Fibroblast of skin of right quadriceps (primary cell): ENCODE results near the gene TGM4.

Experiments
- DNase-seq: peaks from one replicate; pipeline ENCODE4 v3.0.0-alpha.2; 2013

Gene TGM4

DNA sequence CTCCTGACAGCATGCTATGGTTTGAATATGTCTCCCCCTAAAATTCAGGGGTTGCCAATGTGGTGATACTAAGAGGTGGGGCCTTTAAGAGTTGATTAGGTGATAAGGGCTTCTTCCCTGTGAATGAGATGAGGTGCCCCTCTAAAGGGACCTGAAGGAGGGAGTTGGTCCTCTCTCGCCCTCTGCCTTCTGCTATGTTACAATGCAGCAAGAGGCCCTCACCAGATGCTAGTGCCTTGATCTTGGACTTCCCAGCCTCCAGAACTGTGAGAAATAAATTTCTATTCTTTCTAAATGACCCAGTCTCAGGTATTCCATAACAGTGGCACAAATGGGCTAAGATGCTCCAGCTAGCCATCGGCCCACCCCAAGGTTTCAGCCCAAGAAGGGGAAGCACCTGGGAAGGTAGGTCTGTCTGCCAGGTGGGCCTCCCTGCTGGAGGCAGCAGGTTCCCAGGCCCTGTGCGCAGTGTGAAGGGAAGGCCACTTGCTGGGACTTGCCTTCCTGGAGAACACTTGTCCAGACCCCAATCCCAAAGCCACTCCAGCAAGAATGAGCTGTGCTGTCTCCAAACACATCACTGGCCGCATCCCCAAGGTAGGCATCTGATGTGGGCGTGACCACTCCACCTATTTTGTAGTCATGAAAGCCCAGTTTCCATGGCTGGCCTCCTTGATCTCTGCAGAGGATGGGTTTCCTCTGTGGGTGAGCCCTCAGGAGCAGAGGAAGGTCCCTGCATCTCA lies 9.0 kb downstream of the TGM4 start:
- no peak for DNase-seq

DNA sequence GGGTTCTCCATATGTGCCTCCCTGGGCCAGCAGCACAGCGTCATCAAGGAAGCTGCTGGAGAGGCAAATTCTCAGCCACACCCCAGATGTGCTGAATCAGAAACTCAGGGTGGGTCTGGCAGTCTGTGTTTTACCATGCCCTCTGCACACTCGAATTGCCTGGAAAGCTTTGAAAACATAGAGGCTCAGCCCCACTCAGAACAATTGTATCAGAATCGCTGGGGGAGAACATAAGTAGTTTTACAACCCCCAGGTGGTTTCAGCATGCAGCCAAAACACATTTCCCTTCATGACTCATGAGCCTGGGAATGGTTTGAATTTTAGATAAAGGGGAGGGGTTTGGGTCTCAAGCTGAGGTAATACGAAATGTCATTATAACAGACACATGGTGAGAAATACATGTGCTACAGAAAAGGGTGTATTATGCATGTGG lies 9.6 kb downstream of the TGM4 start:
- peak; percentile 98 for DNase-seq

DNA sequence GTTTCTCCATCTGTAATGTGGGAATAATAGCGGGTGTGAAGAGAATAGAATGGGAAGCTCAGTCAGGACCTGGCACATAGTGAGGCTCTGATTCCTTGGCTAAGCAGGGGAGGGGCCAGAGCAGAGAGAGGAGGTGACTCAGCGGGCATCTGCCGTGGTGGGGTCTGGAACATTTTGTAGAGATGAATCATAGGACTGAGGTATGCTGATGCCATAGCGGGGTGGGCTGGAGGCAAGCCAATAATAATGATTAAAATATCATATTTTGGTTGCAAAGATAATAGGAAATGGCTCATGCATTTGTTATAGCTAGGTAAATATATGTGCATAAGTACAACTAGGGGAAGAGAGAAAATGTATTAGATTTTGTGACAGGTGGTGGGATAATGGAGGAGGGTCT lies 11.2 kb downstream of the TGM4 start:
- DNase-seq = peak; percentile 95

DNA sequence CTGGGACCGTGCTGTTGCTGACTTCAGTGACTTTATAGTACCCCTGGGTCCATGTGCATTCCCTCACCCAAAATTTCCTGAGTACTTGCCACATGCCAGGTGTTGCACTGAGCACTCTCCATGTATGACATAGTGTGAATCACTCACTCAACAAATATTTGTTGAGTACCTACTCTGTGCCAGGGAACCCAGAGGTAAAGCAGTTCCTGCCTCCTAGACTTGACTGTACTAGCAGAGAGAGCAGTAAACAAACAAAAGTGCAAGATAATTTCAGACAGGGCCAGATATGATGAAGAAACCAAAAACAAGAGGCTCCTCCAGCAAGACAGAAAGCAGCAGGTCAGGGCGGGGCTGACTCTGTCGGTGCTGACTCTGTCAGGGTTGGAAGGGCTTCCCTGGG lies 12.2 kb downstream of the TGM4 start:
- no peak for DNase-seq

DNA sequence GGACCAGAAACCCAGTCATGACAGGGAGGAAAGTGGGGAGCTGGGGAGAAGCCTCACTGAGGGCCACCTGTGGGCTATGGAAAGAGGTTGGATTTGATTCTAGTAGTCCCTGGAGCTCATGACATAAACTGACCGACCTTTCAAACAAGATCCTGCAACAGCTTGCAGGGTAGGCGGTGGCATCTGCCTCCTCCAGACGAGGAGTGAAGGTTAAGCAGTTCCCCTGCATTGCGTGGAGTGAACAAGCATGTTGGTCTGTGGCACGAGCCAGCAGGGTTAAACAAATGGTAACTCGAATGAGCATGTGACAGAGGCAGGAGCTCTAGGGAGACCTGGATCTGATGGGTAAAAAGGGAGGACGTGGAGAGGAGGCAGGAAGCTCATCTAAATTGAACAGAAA lies 12.7 kb downstream of the TGM4 start:
- DNase-seq = no peak

DNA sequence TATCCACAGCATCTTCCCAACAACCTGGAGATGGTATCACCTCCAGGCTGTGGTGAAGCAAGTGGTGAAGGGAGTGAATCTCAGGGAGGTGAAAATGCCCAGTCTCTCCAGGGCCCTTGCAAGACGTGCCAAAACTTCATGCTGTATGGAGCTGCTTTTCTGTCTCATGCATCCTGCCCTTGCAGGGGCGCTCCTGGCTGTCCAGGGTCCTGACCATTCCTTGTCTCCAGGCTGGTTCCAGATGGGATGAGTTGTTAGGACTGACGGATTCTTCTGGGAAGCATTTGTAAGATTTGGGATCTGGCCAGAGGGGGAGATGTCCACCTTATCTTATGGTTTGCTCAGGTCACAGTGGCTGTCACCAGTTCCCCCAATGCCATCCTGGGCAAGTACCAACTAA lies 15.8 kb downstream of the TGM4 start:
- no peak for DNase-seq

DNA sequence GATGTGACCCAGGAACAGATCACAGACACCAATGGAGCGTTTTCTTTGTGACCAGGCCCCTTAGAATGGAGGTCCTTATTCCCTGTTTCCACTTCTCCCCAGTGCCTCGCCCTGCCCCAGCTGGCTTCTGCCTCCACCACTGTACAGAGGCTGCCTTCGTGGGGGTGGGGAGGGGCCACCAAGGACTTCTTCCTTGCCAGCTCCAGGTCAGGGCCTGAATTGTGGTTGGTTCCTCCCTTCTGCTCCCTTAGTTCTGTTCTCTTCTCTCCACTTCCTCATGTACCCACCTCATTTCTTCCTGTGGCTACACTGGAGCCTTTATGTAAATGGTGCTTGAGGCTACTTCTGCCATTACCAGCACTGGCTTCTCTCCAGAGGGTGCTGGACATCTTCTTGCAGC lies 16.4 kb downstream of the TGM4 start:
- DNase-seq = no peak

DNA sequence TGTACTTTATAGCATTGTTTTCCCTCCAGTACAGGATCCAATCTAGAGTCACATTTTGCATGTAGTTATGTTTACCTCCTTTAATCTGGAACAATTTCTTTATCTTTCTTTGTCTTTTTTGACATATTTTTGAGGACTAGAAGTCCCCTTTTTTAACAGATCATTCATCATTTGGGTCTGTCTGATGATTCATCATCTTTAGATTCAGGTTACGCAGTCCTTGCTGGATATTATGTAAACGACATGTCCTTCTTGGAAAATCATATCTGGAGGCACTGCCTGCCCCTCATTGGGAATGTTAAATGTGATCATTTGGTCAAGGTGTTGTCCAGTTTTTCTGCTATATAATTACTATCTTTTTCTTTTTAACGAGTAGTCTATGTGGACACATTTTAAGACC lies 18.3 kb downstream of the TGM4 start:
- DNase-seq = peak; percentile 19

DNA sequence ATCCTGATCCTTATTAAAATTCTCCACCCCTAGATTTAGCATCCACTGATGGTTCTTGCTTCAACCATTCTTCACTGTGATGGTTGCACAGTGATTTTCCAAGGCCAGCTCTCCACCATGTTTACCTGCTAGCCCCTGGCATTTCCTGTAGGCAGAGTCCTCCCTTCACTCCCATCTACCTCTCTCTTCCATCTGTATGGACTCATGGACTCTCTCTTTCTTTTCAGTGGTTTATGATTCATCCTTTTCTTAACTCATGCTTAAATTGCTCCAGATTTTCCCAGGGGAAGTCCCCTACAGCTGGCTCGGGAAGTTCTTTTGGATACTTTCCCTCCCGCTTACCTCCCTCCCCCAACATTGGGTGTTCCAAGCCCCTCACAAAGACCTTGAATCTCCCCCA lies 18.7 kb downstream of the TGM4 start:
- peak; percentile 76 for DNase-seq

DNA sequence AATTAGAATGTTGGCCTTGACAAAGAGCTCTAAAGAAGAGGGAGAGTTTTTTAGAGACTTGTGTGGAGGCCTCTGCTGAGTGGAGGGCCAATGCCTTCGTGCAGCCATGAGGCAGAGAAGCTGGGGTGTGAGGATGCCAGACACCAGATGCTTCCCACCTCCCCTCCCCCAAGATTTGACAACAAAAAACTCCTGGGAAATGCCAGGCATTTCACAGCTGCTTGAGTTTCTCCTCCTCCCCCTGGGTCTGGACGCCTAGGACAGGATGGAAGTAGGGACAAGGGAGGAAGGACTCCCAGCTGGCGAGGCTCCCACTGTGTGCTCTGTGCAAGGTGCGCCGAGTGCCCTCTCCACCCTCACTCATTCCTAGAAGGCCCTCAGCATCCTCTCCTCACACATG lies 20.1 kb downstream of the TGM4 start:
- peak; percentile 38 for DNase-seq

DNA sequence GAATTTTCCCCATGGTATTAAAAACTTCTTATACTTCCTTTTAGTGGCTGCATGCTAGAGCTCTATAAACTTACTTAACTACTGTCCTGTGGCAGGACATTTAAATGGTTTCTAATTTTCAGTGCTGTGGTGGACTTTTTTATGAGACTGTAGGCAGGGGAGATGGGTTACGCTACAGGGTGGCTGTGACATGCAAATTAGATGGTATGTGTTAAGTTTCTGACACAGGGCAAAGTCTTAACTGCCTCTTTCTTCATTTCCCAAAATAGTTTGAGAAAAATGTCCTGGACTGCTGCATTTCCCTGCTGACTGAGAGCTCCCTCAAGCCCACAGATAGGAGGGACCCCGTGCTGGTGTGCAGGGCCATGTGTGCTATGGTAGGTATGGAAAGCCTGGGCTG lies 22.0 kb downstream of the TGM4 start:
- DNase-seq = no peak

DNA sequence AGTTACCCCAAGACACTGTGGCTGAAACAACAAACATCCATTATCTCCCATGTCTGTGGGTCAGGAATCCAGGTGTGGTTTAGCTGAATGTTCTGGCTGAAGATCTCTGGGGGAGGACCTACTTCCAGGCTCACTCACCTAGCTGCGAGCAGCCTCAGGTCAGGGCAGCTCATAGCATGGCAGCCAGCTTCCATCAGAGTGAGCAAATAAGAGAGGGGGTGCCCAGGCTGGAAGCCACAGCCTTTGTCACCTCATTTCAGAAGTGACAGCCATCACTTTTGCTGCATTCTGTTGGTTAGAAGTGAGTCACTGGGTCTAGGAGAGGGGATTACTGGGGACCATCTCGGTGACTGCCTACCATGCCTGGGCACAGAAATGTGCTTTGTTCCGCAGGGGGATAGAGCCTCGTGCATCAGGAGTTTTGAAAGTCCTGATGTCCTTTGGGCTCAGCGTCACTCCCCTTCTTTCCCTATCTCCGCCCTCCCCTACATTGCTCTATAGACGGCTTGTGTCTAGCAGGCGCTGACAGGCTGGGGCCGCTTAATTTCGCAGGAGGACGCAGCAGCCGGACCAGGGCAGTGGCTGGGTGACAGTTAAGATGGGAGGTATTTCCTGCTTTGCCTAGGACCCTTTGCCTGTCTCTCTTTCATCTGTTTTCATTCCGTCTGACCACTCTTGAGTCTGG lies 25.4 kb downstream of the TGM4 start:
- no peak for DNase-seq

DNA sequence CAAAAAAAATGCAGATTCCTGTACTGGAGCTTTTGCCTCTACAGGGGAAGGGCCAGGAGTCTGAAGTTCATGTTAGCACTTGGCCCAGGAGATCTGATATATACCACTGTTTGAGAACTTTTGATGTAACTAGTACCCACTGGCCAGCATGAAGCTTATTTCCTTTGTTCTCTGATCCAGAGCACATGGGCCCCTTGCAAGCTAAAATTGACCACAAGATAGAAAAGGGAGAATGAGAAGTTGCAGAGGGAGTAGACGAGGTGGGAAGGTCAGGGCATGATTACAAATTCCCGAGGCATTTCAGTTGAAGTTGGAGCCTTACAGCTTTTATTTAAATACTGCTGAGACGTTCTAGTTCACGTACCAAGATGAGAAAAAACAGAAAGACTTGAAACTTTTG lies 28.2 kb downstream of the TGM4 start:
- DNase-seq = no peak

DNA sequence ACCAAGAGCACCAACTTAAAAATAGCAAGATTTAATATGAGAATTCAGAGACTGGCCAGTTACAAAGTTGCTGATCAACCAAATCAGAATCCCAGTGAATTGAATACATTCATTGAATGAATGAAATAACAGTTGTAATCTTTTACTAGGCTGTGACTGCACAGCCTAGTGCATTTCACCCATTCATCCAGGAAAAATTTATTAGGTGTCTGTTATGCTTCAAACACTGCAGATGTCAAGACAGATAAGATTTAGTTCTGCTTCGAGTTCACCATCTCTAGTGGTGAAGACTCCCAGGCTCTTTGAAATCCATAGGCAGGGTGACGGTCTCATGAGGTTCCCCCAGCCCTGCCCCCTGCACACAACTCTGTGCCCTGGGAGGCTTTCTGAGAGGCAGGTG lies 28.9 kb downstream of the TGM4 start:
- no peak for DNase-seq

DNA sequence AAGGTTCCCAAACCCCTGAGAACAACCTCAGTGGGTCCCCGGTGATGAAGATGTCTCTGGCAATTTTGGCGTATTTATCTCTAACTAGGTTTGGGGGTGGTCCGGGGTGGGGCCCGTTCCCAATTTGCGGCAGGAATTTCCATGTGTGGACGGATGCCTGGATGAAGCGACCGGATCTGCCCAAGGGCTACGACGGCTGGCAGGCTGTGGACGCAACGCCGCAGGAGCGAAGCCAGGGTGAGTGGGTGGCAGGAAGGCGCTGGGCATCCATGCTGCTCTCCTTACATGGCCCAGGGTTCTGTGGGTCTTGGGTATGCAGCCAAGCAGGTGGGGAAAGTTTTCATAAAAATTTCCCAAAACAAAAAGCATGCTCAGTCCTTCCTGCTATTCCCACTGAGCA lies 29.3 kb downstream of the TGM4 start:
- DNase-seq = no peak

DNA sequence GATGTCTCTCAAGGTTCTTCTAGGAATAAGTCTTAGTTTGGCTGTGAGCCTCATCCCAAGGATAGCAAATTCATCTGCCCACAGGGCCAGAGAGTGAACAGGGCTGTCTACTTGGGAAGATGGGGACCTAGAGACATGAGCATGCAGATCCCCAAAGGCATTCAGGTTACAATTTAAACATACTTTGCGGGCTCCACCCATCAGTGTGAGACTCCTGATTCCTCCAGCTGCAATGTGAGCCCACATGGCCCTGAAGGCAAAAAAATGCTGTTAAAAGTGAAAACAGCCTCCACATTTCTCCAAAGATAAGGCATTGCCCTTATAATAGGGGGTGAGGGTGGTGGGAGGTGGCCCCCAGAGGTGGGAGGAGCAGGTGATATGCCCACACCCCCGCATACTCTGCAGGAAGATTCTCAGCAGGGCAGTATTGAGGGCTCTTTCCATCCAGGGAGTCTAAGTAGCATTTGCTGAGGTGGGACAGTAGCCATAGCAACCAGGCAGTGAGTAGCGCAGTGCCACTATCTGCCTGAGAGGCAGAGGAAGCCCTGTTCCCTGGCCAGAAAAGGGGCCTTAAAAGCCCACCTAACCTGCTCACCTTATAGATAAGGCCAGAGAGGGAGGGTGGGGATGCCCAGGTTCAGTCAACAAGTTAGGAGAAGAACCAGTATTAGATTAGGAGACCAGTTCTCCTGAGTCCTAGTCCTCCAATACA lies 31.2 kb downstream of the TGM4 start:
- no peak for DNase-seq

DNA sequence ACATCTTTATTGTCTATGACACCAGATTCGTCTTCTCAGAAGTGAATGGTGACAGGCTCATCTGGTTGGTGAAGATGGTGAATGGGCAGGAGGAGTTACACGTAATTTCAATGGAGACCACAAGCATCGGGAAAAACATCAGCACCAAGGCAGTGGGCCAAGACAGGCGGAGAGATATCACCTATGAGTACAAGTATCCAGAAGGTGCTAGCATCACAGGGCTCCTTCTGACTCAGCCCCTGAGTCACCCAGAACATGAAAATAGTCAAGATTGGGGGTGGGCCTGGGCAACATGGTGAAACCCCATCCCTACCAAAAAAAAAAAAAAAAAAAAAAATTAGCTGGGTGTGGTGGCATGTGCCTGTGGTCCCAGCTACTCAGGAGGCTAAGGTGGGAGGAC lies 32.6 kb downstream of the TGM4 start:
- no peak for DNase-seq

DNA sequence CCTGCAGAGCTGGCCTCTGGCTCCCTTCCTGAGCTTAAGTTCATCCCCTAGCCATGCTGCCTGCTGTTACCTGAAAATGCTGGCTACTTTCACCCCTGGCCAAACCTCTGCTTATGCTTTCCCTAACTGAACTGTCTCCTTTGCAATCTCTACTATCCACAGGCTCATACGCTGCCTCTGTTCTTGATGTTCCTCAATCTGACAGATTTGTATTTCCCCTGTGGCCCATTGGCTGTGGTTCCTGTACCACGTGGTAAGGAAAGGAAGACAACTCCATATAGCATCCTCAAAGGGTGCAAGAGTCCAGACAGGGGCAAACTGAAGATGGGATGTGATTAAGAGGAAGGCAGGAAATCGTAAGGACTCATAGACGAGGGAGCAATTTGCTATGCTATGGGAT lies 33.2 kb downstream of the TGM4 start:
- no peak for DNase-seq

DNA sequence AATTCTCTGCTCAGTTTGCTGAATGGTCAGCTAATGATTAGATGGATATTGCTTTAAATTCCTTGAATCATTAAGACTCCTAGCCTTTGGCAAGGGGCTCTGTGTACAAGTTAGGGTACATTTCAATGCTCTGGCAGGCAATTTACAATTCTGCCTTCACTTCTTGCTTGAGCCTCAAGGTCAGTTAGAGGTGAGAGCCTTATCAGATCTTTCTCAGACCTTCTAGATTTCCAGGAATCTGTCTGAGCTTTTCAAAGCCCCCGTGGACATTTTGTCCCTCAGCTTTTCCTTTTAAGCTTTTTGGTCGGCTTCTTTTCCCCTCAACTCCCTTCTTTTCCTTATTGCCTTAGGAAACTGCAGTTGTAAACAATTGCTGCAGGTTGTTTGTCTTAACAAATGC lies 34.7 kb downstream of the TGM4 start:
- DNase-seq = no peak

DNA sequence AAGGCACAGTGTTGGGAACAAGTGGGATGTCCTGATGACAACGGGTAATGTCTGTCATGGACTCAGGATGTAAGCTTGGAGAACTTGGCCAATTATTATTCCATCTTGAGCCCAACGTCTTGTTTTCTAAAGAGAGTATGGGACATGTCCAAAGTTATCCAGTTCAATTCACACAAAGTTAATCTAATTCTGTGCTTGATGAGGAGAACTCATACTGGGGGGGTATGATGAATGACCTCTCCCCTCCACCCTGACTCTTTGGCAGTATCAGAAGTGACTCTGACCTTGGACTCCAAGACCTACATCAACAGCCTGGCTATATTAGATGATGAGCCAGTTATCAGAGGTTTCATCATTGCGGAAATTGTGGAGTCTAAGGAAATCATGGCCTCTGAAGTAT lies 36.3 kb downstream of the TGM4 start:
- no peak for DNase-seq

DNA sequence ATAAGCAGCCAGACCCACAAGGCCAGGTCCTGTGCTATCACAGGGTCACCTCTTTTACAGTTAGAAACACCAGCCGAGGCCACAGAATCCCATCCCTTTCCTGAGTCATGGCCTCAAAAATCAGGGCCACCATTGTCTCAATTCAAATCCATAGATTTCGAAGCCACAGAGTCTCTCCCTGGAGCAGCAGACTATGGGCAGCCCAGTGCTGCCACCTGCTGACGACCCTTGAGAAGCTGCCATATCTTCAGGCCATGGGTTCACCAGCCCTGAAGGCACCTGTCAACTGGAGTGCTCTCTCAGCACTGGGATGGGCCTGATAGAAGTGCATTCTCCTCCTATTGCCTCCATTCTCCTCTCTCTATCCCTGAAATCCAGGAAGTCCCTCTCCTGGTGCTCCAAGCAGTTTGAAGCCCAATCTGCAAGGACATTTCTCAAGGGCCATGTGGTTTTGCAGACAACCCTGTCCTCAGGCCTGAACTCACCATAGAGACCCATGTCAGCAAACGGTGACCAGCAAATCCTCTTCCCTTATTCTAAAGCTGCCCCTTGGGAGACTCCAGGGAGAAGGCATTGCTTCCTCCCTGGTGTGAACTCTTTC lies 39.6 kb downstream of the TGM4 start:
- DNase-seq = peak; percentile 65

DNA sequence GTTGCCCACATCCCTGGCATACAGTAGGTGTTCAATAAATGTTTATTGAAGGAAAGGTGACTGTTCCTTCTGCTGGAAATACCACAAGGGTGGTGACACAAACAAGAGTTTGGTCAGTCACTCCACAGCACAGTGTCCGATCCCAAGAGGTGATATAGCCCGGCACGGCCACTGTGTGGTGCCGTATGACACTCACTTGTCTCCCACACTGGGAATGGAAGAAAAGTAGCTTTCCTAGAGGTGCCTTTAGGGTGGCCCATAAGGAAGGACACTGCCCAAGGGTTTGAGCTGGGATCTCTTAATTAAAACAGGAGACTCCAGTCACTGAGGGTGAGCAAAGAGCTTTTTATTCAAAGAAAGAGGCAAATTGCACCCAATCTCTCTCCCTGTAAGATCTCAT lies 40.5 kb downstream of the TGM4 start:
- DNase-seq = peak; percentile 4

DNA sequence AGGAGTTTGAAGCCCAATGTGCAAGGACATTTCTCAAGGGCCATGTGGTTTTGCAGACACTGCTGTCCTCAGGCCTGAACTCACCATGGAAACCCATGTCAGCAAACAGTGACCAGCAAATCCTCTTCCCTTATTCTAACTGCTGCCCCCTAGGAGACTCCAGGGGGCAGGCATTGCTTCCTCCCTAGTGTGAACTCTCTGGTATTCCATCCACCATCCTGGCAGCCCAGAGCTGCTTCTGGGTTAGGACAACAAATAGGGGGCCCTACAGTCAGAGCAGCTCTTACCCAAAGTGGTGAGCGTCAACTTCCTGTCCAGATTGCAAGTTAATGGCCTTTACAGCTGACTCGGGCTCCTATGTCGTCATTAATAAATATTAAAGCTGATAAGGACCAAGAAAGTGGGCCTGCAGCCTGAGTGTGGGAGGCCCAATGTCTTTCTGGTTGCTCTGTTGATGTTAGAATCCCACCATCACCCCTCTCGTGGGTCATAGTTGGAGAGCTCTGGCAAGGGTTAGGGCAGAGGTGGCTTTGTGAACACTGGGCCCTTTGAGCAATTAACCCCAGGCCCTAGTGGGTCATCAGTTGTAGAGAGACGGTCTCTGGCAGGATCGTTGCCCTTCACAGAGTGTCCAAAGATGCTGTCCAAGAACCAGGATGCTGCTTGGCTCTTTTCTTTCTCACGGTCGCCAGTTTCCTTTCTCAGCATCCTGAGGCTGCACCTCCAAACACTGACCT lies 41.5 kb downstream of the TGM4 start:
- peak; percentile 9 for DNase-seq
